GM23248 (cell line): ENCODE data around the gene AGRN. TPM values are rescaled to one million over a fixed set of nuclear protein-coding genes. Genes with fewer than 3 reads are reported as not detected.

Experiments
- DNase-seq: peaks from one replicate; pipeline ENCODE4 v3.0.0-alpha.2; 2015
- H2AFZ ChIP-seq: fragments of 200-600 bp; sonication (generic); 2 replicates; pipeline ENCODE4 v1.6.1; 2016; ENCODE audit warnings: antibody characterized with exemption
- H3F3A ChIP-seq: fragments of 200-600 bp; sonication (generic); 2 replicates; pipeline ENCODE4 v1.6.1; 2016; ENCODE audit warnings: mild to moderate bottlenecking, antibody characterized with exemption, mixed run types; ENCODE audit not compliant: insufficient read depth
- H3K27ac ChIP-seq: fragments of 200-600 bp; sonication (generic); 2 replicates; pipeline ENCODE4 v1.5.1; 2016; ENCODE audit warnings: mild to moderate bottlenecking
- H3K27me3 ChIP-seq: fragments of 200-600 bp; sonication (generic); replicated peaks from 2 replicates; pipeline ENCODE4 v1.6.1; 2016; ENCODE audit warnings: mild to moderate bottlenecking; ENCODE audit not compliant: insufficient read depth
- H3K36me3 ChIP-seq: fragments of 200-600 bp; sonication (generic); 2 replicates; pipeline ENCODE4 v1.6.1; 2016; ENCODE audit warnings: low read depth, mild to moderate bottlenecking
- H3K4me1 ChIP-seq: fragments of 200-600 bp; sonication (generic); 2 replicates; pipeline ENCODE4 v1.6.1; 2016; ENCODE audit warnings: mild to moderate bottlenecking; ENCODE audit not compliant: insufficient read depth
- H3K4me2 ChIP-seq: fragments of 200-600 bp; sonication (generic); one replicate; pipeline ENCODE4 v1.6.1; 2016; ENCODE audit warnings: mild to moderate bottlenecking; ENCODE audit not compliant: unreplicated experiment
- H3K4me3 ChIP-seq: fragments of 200-600 bp; sonication (generic); 2 replicates; pipeline ENCODE4 v1.5.1; 2016; ENCODE audit warnings: mild to moderate bottlenecking
- H3K79me2 ChIP-seq: fragments of 200-600 bp; sonication (generic); 2 replicates; pipeline ENCODE4 v1.6.1; 2016; ENCODE audit warnings: mild to moderate bottlenecking; ENCODE audit not compliant: insufficient read depth
- H3K9ac ChIP-seq: fragments of 200-600 bp; sonication (generic); 2 replicates; pipeline ENCODE4 v1.6.1; 2016; ENCODE audit warnings: mild to moderate bottlenecking
- H3K9me2 ChIP-seq: fragments of 200-600 bp; sonication (generic); 2 replicates; pipeline ENCODE4 v1.6.1; 2016; ENCODE audit warnings: mixed run types, mild to moderate bottlenecking, moderate library complexity; ENCODE audit not compliant: insufficient read depth
- H3K9me3 ChIP-seq: fragments of 200-600 bp; sonication (generic); one replicate; pipeline ENCODE4 v1.6.1; 2017; ENCODE audit warnings: low read depth
- H4K20me1 ChIP-seq: fragments of 200-600 bp; sonication (generic); 2 replicates; pipeline ENCODE4 v1.6.0; 2016; ENCODE audit not compliant: insufficient read depth
- EZH2 ChIP-seq: fragments of 200-600 bp; sonication (generic); IDR thresholded peaks from 2 replicates; pipeline ENCODE4 v1.6.1; 2018; ENCODE audit warnings: antibody characterized with exemption, mild to moderate bottlenecking; ENCODE audit not compliant: insufficient read depth, poor library complexity, severe bottlenecking
- EZH2phosphoT487 ChIP-seq: fragments of 200-600 bp; sonication (generic); IDR thresholded peaks from 2 replicates; pipeline ENCODE4 v1.6.1; 2018; ENCODE audit warnings: antibody characterized with exemption, moderate library complexity, mild to moderate bottlenecking, low read depth; ENCODE audit not compliant: insufficient read depth
- WGBS, 2 experiments: methylation state at CpG; one replicate each; pipeline ENCODE4 v1.1.6; 2015 to 2017; ENCODE audit warnings: low lambda C conversion rate in 2 of 2, low coverage in 1 of 2; ENCODE audit errors: missing lambda C conversion rate in 2 of 2; 5-methylcytosine and 5-hydroxymethylcytosine counted together
- in situ Hi-C: fragments of 300-500 bp; cut with MboI; formaldehyde crosslinking; loops from 2 replicates; pipeline ENCODE4 v1.15.0; 2020
- polyA plus RNA-seq: library from polyadenylated mRNA; unstranded; fragments of >200 nt; fragmentation: Nextera tagmentation; extraction: Ambion mirVana; gene quantifications from 2 replicates; pipeline ENCODE4 v1.2.1, GENCODE V29; 2016
- total RNA-seq: library from RNA; depleted of rRNA; stranded (reverse); fragments of >200 nt; shearing (Covaris generic); gene quantifications from 2 replicates; pipeline ENCODE4 v1.2.3, GENCODE V29; 2014

The AGRN gene
- total and polyA plus RNA-seq, 2 experiments from 2014 or later, result 1.4 to 43.2 TPM

DNA sequence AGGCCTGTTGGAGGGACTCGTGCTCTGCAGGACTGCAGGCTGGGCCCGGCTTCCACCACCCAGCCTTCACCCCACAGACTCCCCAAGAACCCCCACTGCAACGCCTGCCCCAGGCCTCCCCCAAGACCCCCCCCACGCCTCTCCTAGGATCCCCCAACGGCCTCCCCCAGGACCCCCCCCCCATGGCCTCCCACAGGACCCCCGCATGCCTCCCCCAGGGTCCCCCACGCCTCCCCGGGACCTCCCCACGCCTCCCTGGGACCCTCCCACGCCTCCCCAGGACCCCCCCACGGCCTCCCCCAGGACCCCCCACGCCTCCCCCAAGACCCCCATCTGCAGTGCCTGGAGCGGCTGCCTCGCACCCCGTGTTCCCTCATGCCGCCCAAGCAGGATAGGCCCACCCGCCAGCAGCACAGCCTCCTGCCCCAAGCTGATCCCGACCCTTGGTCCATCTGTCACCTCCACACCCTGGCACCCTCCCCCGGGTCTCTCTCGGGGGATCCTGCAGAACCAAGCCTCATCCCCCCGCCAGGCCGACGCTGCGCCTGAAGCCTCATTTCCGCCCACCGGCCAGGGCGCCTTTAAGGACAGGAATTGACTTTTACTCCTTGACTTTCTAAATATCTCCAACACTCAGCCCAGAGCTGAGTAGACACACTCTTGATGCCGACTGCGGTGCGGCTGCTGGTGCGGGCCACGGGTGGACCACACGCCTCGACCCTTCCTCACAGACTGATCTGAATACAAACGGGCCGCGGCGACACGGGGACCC, 68.3 kb downstream of the AGRN start:
- in situ Hi-C loops, result no loop called here
- no peak for DNase-seq
- H3K9me2 ChIP-seq, result no peaks in the 10 kb centered on the region
- H3K27me3 ChIP-seq, result no peaks in the 10 kb centered on the region
- H3K9me3 ChIP-seq, result no peaks in the 10 kb centered on the region
- H2AFZ ChIP-seq, result no peak overlapping the region
- TF ChIP-seq EZH2phosphoT487 (no peak), EZH2 (no peak)
- no peak overlapping the region for H3K27ac ChIP-seq
- no peaks in the 10 kb centered on the region for H4K20me1 ChIP-seq
- H3K4me1 ChIP-seq, result no peaks in the 10 kb centered on the region
- H3K4me3 ChIP-seq, result no peak overlapping the region
- H3F3A ChIP-seq, result no peaks in the 10 kb centered on the region
- H3K36me3 ChIP-seq, result no peaks in the 10 kb centered on the region
- WGBS, 2 experiments, result 86 to 95% methylated on average over 24 to 39 of the region's 39 CpGs
- H3K9ac ChIP-seq, result no peak overlapping the region
- no peaks in the 10 kb centered on the region for H3K79me2 ChIP-seq
- no peak overlapping the region for H3K4me2 ChIP-seq

DNA sequence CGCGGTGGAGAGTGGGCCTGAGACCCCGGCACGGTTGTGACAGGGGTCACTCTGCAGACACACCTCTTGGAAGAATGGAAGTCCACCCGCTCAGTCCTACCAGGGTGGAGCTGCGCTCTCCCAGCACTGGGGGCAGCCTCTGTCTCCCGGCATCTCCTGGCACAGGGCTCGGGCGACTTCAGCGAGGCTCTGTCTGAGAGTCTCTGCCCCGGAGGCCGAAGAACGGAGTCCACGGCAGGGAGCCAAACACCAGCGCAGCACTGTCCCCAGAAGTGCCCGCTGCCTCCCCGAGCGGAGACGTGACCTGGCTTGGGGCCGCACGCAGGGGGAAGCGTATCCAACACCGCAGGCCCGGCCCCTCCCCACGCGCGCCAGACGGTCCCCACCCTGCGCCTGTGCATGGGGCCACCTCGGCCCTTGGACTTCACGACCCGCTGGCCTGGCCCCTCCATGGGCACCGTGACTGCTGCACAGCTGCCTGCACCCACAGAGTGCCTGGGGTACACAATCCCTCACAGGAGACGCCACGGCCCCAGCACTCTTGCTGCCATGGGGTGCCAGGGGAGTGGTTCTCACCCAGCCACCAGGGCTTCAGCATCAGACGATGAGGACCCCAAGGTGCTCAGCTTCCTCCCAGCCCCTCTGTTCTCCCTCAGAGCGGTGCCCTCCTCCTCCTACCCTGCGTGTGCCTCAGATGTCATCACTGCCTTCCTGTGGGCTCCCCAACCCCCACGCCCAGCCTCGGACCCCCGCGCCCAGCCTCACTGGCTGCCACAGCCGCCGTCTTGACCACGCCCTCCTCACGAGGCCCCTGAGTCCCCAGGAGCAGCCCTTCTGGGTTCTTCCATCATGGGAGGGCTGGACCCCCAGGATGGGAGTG, 69.1 kb downstream of the AGRN start:
- H3F3A ChIP-seq, result no peaks in the 10 kb centered on the region
- H2AFZ ChIP-seq, result no peak overlapping the region
- H3K9me3 ChIP-seq, result no peaks in the 10 kb centered on the region
- DNase-seq, result no peak
- TF ChIP-seq EZH2phosphoT487 (no peak), EZH2 (no peak)
- no peaks in the 10 kb centered on the region for H4K20me1 ChIP-seq
- H3K9ac ChIP-seq, result no peak overlapping the region
- no peak overlapping the region for H3K4me3 ChIP-seq
- 95% methylated on average over 28 to 46 of the region's 46 CpGs for WGBS, 2 experiments
- no peaks in the 10 kb centered on the region for H3K36me3 ChIP-seq
- no peaks in the 10 kb centered on the region for H3K27me3 ChIP-seq
- no peaks in the 10 kb centered on the region for H3K9me2 ChIP-seq
- in situ Hi-C loops, result no loop called here
- no peaks in the 10 kb centered on the region for H3K4me1 ChIP-seq
- no peak overlapping the region for H3K4me2 ChIP-seq
- H3K79me2 ChIP-seq, result no peaks in the 10 kb centered on the region
- no peak overlapping the region for H3K27ac ChIP-seq

DNA sequence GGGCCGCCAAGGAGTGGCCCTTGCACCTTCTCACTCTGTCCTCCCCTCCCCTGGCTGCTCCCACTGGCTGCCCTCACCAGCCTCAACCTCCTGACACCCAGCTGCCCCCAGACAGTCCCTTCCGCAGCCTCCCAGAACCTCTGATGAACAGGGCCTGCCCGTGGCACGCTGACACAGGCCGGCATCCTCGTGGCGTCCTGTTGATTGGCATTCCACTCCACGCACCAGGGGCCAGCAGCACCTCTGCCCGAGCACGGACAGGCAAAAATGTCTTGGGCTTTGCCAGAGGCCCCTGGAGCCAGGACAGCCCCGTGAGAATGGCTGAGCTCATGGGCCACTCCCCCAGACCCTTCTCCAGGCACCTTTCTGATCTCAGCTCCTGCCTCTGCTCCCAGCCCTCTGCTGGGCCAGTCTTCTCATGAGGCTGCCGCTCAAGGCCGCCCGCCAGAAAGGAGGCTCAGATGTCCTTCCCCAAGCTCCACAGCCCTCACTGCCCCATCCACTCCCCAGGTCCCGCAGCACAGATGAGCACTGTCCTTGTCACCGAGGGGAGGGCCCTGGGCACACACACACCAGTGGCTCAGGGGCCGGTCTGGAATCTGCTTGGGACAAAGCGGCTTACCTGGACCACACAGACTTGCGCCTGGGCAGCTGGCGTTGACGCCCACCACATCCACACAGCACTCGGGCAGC, 70.0 kb downstream of the AGRN start:
- H3K36me3 ChIP-seq, result no peaks in the 10 kb centered on the region
- H3K27ac ChIP-seq, result no peak overlapping the region
- H3F3A ChIP-seq, result no peaks in the 10 kb centered on the region
- TF ChIP-seq EZH2 (no peak), EZH2phosphoT487 (no peak)
- in situ Hi-C loops, result no loop called here
- DNase-seq, result no peak
- H3K9ac ChIP-seq, result no peak overlapping the region
- H2AFZ ChIP-seq, result no peak overlapping the region
- no peak overlapping the region for H3K4me3 ChIP-seq
- H3K9me2 ChIP-seq, result no peaks in the 10 kb centered on the region
- H3K9me3 ChIP-seq, result no peaks in the 10 kb centered on the region
- H4K20me1 ChIP-seq, result no peaks in the 10 kb centered on the region
- H3K27me3 ChIP-seq, result no peaks in the 10 kb centered on the region
- WGBS, 2 experiments, result 97 to 98% methylated on average over 22 of the region's 22 CpGs
- H3K79me2 ChIP-seq, result no peaks in the 10 kb centered on the region
- no peak overlapping the region for H3K4me2 ChIP-seq
- no peaks in the 10 kb centered on the region for H3K4me1 ChIP-seq
